Measurements from ENCODE around the gene RYR2.

Gene RYR2

GRCh38 chr1:237228421-237228820 lies 186.4 kb downstream of the RYR2 start:
- no peaks in the 10 kb centered on the region for H3K9me3 ChIP-seq (ENCODE audit: control insufficient read depth, insufficient read depth, low read depth, low read length)
- no peaks in the 10 kb centered on the region for H3K27me3 ChIP-seq (ENCODE audit: control insufficient read depth, insufficient read depth, low read length)
- peaks cover 8% of the 10 kb centered on the region; the same call in 1 of the 2 replicates for H3K4me1 ChIP-seq (ENCODE audit: control insufficient read depth, insufficient read depth, low read length)
- no peak overlapping the region for H3K4me3 ChIP-seq (ENCODE audit: low read depth, low read length)
- no peak overlapping the region for H3K27ac ChIP-seq (ENCODE audit: low read depth, low read length)
- no peaks in the 10 kb centered on the region for H3K36me3 ChIP-seq (ENCODE audit: control insufficient read depth, insufficient read depth, low read length)
- no peak overlapping the region for H3K9ac ChIP-seq (ENCODE audit: low read length)

- Histone ChIP-seq H3K9me3 (ENCODE audit: control insufficient read depth, insufficient read depth, low read depth, low read length) (no peaks in the 10 kb centered on the region), H3K27me3 (ENCODE audit: control insufficient read depth, insufficient read depth, low read length) (no peaks in the 10 kb centered on the region), H3K4me1 (ENCODE audit: control insufficient read depth, insufficient read depth, low read length) (peaks cover 8% of the 10 kb centered on the region; the same call in 1 of the 2 replicates), H3K27ac (ENCODE audit: low read depth, low read length) (no peak overlapping the region), H3K36me3 (ENCODE audit: control insufficient read depth, insufficient read depth, low read length) (no peaks in the 10 kb centered on the region), H3K4me3 (ENCODE audit: low read depth, low read length) (no peak overlapping the region), H3K9ac (ENCODE audit: low read length) (no peak overlapping the region)
These were observed 187.3 kb downstream of the RYR2 start for GRCh38 chr1:237229333-237229732.

GRCh38 chr1:237232501-237232900 lies 190.5 kb downstream of the RYR2 start:
- Histone ChIP-seq H3K4me1 (ENCODE audit: control insufficient read depth, insufficient read depth, low read length) (peaks cover 8% of the 10 kb centered on the region; the same call in 1 of the 2 replicates), H3K9me3 (ENCODE audit: control insufficient read depth, insufficient read depth, low read depth, low read length) (no peaks in the 10 kb centered on the region), H3K9ac (ENCODE audit: low read length) (no peak overlapping the region), H3K27me3 (ENCODE audit: control insufficient read depth, insufficient read depth, low read length) (no peaks in the 10 kb centered on the region), H3K36me3 (ENCODE audit: control insufficient read depth, insufficient read depth, low read length) (no peaks in the 10 kb centered on the region), H3K27ac (ENCODE audit: low read depth, low read length) (no peak overlapping the region), H3K4me3 (ENCODE audit: low read depth, low read length) (no peak overlapping the region)

- Histone ChIP-seq H3K27ac (ENCODE audit: low read depth, low read length) (no peak overlapping the region), H3K27me3 (ENCODE audit: control insufficient read depth, insufficient read depth, low read length) (no peaks in the 10 kb centered on the region), H3K9me3 (ENCODE audit: control insufficient read depth, insufficient read depth, low read depth, low read length) (no peaks in the 10 kb centered on the region), H3K36me3 (ENCODE audit: control insufficient read depth, insufficient read depth, low read length) (no peaks in the 10 kb centered on the region), H3K4me1 (ENCODE audit: control insufficient read depth, insufficient read depth, low read length) (peaks cover 22% of the 10 kb centered on the region), H3K4me3 (ENCODE audit: low read depth, low read length) (no peak overlapping the region), H3K9ac (ENCODE audit: low read length) (no peak overlapping the region)
These were observed 193.1 kb downstream of the RYR2 start for GRCh38 chr1:237235091-237235490.

- H3K4me1 ChIP-seq (ENCODE audit: control insufficient read depth, insufficient read depth, low read length): peaks cover 18% of the 10 kb centered on the region
- H3K4me3 ChIP-seq (ENCODE audit: low read depth, low read length): no peak overlapping the region
- H3K27me3 ChIP-seq (ENCODE audit: control insufficient read depth, insufficient read depth, low read length): no peaks in the 10 kb centered on the region
- no peaks in the 10 kb centered on the region for H3K36me3 ChIP-seq (ENCODE audit: control insufficient read depth, insufficient read depth, low read length)
- H3K27ac ChIP-seq (ENCODE audit: low read depth, low read length): no peak overlapping the region
- H3K9ac ChIP-seq (ENCODE audit: low read length): no peak overlapping the region
- no peaks in the 10 kb centered on the region for H3K9me3 ChIP-seq (ENCODE audit: control insufficient read depth, insufficient read depth, low read depth, low read length)
These were observed 195.7 kb downstream of the RYR2 start for GRCh38 chr1:237237721-237238120.

- H3K4me1 ChIP-seq (ENCODE audit: control insufficient read depth, insufficient read depth, low read length): peaks cover 16% of the 10 kb centered on the region
- no peak overlapping the region for H3K4me3 ChIP-seq (ENCODE audit: low read depth, low read length)
- H3K36me3 ChIP-seq (ENCODE audit: control insufficient read depth, insufficient read depth, low read length): no peaks in the 10 kb centered on the region
- H3K27me3 ChIP-seq (ENCODE audit: control insufficient read depth, insufficient read depth, low read length): no peaks in the 10 kb centered on the region
- H3K27ac ChIP-seq (ENCODE audit: low read depth, low read length): peak overlapping the region; percentile 74
- H3K9ac ChIP-seq (ENCODE audit: low read length): no peak overlapping the region
- H3K9me3 ChIP-seq (ENCODE audit: control insufficient read depth, insufficient read depth, low read depth, low read length): no peaks in the 10 kb centered on the region
These were observed 197.3 kb downstream of the RYR2 start for GRCh38 chr1:237239248-237239647.

GRCh38 chr1:237241038-237241437 lies 199.1 kb downstream of the RYR2 start:
- Histone ChIP-seq H3K27ac (ENCODE audit: low read depth, low read length) (no peak overlapping the region), H3K9me3 (ENCODE audit: control insufficient read depth, insufficient read depth, low read depth, low read length) (no peaks in the 10 kb centered on the region), H3K4me3 (ENCODE audit: low read depth, low read length) (no peak overlapping the region), H3K9ac (ENCODE audit: low read length) (no peak overlapping the region), H3K27me3 (ENCODE audit: control insufficient read depth, insufficient read depth, low read length) (no peaks in the 10 kb centered on the region), H3K4me1 (ENCODE audit: control insufficient read depth, insufficient read depth, low read length) (peaks cover 16% of the 10 kb centered on the region), H3K36me3 (ENCODE audit: control insufficient read depth, insufficient read depth, low read length) (no peaks in the 10 kb centered on the region)

- Histone ChIP-seq H3K4me1 (ENCODE audit: control insufficient read depth, insufficient read depth, low read length) (peaks cover 4% of the 10 kb centered on the region), H3K9me3 (ENCODE audit: control insufficient read depth, insufficient read depth, low read depth, low read length) (no peaks in the 10 kb centered on the region), H3K4me3 (ENCODE audit: low read depth, low read length) (no peak overlapping the region), H3K27me3 (ENCODE audit: control insufficient read depth, insufficient read depth, low read length) (no peaks in the 10 kb centered on the region), H3K9ac (ENCODE audit: low read length) (no peak overlapping the region), H3K36me3 (ENCODE audit: control insufficient read depth, insufficient read depth, low read length) (no peaks in the 10 kb centered on the region), H3K27ac (ENCODE audit: low read depth, low read length) (no peak overlapping the region)
These were observed 202.8 kb downstream of the RYR2 start for GRCh38 chr1:237244778-237245177.

- no peaks in the 10 kb centered on the region for H3K36me3 ChIP-seq (ENCODE audit: control insufficient read depth, insufficient read depth, low read length)
- H3K27ac ChIP-seq (ENCODE audit: low read depth, low read length): no peak overlapping the region
- no peaks in the 10 kb centered on the region for H3K9me3 ChIP-seq (ENCODE audit: control insufficient read depth, insufficient read depth, low read depth, low read length)
- no peaks in the 10 kb centered on the region for H3K4me1 ChIP-seq (ENCODE audit: control insufficient read depth, insufficient read depth, low read length)
- H3K4me3 ChIP-seq (ENCODE audit: low read depth, low read length): no peak overlapping the region
- H3K9ac ChIP-seq (ENCODE audit: low read length): no peak overlapping the region
- H3K27me3 ChIP-seq (ENCODE audit: control insufficient read depth, insufficient read depth, low read length): no peaks in the 10 kb centered on the region
These were observed 205.5 kb downstream of the RYR2 start for GRCh38 chr1:237247442-237247841.

- Histone ChIP-seq H3K9ac (ENCODE audit: low read length) (no peak overlapping the region), H3K36me3 (ENCODE audit: control insufficient read depth, insufficient read depth, low read length) (no peaks in the 10 kb centered on the region), H3K27ac (ENCODE audit: low read depth, low read length) (no peak overlapping the region), H3K27me3 (ENCODE audit: control insufficient read depth, insufficient read depth, low read length) (no peaks in the 10 kb centered on the region), H3K4me1 (ENCODE audit: control insufficient read depth, insufficient read depth, low read length) (no peaks in the 10 kb centered on the region), H3K4me3 (ENCODE audit: low read depth, low read length) (no peak overlapping the region), H3K9me3 (ENCODE audit: control insufficient read depth, insufficient read depth, low read depth, low read length) (no peaks in the 10 kb centered on the region)
These were observed 207.1 kb downstream of the RYR2 start for GRCh38 chr1:237249120-237249519.

- Histone ChIP-seq H3K9ac (ENCODE audit: low read length) (no peak overlapping the region), H3K4me1 (ENCODE audit: control insufficient read depth, insufficient read depth, low read length) (no peaks in the 10 kb centered on the region), H3K36me3 (ENCODE audit: control insufficient read depth, insufficient read depth, low read length) (no peaks in the 10 kb centered on the region), H3K27ac (ENCODE audit: low read depth, low read length) (no peak overlapping the region), H3K4me3 (ENCODE audit: low read depth, low read length) (no peak overlapping the region), H3K9me3 (ENCODE audit: control insufficient read depth, insufficient read depth, low read depth, low read length) (no peaks in the 10 kb centered on the region), H3K27me3 (ENCODE audit: control insufficient read depth, insufficient read depth, low read length) (no peaks in the 10 kb centered on the region)
These were observed 208.1 kb downstream of the RYR2 start for GRCh38 chr1:237250055-237250454.

GRCh38 chr1:237255071-237255470 lies 213.1 kb downstream of the RYR2 start:
- Histone ChIP-seq H3K9ac (ENCODE audit: low read length) (no peak overlapping the region), H3K36me3 (ENCODE audit: control insufficient read depth, insufficient read depth, low read length) (no peaks in the 10 kb centered on the region), H3K27ac (ENCODE audit: low read depth, low read length) (no peak overlapping the region), H3K27me3 (ENCODE audit: control insufficient read depth, insufficient read depth, low read length) (no peaks in the 10 kb centered on the region), H3K4me3 (ENCODE audit: low read depth, low read length) (no peak overlapping the region), H3K9me3 (ENCODE audit: control insufficient read depth, insufficient read depth, low read depth, low read length) (0 out of 2 replicates have a peak, but pooled peaks cover 6% of the 10 kb centered on the region), H3K4me1 (ENCODE audit: control insufficient read depth, insufficient read depth, low read length) (no peaks in the 10 kb centered on the region)
